GM12878 (cell line): ENCODE results near the gene CSF3R. TPM values are rescaled to one million over a fixed set of nuclear protein-coding genes. Genes with fewer than 3 reads are reported as not detected.

Experiments used
- BMI1 ChIP-seq: fragments of 450-650 bp; IDR thresholded peaks from 2 replicates; pipeline ENCODE4 v1.6.1; 2016; ENCODE audit warnings: mild to moderate bottlenecking, moderate library complexity, borderline replicate concordance
- CBX5 ChIP-seq: sonication (generic); IDR thresholded peaks from 2 replicates; pipeline ENCODE4 v1.6.1; 2016; ENCODE audit warnings: low read depth, moderate library complexity, mild to moderate bottlenecking, inconsistent platforms
- EZH2 ChIP-seq: IDR thresholded peaks from 2 replicates; pipeline ENCODE4 v1.6.1; 2012; ENCODE audit warnings: low read depth, mild to moderate bottlenecking, control low read depth, inconsistent platforms, low read length, borderline replicate concordance; ENCODE audit not compliant: control insufficient read depth
- FOXK2 ChIP-seq: fragments of 450-650 bp; IDR thresholded peaks from 2 replicates; pipeline ENCODE4 v1.6.1; 2017; ENCODE audit warnings: mild to moderate bottlenecking, moderate library complexity
- FOXM1 ChIP-seq: IDR thresholded peaks from 2 replicates; pipeline ENCODE4 v1.6.1; 2012; ENCODE audit warnings: low read depth, mild to moderate bottlenecking, inconsistent platforms, low read length, moderate library complexity
- IRF4 ChIP-seq: IDR thresholded peaks from 2 replicates; pipeline ENCODE4 v1.6.1; 2011; ENCODE audit warnings: low read depth, low read length
- JUND ChIP-seq: IDR thresholded peaks from 2 replicates; pipeline ENCODE4 v1.6.1; 2012; ENCODE audit warnings: low read depth, mild to moderate bottlenecking, low read length, improper control_type of control experiment, moderate library complexity
- KDM1A ChIP-seq: fragments of 200-600 bp; sonication (generic); IDR thresholded peaks from 2 replicates; pipeline ENCODE4 v1.6.1; 2016; ENCODE audit warnings: borderline replicate concordance
- NFIC ChIP-seq: IDR thresholded peaks from 2 replicates; pipeline ENCODE4 v1.6.1; 2012; ENCODE audit warnings: low read depth, mild to moderate bottlenecking, inconsistent platforms, low read length, moderate library complexity
- NFYB ChIP-seq: IDR thresholded peaks from 2 replicates; pipeline ENCODE4 v1.6.1; 2011; ENCODE audit warnings: low read depth, mild to moderate bottlenecking, low read length, improper control_type of control experiment, moderate library complexity; ENCODE audit not compliant: insufficient read depth
- NR2C1 ChIP-seq: fragments of 450-650 bp; IDR thresholded peaks from 2 replicates; pipeline ENCODE4 v1.6.1; 2017; ENCODE audit warnings: antibody characterized with exemption, mild to moderate bottlenecking, moderate library complexity
- POLR2A ChIP-seq: IDR thresholded peaks from 2 replicates; pipeline ENCODE4 v1.6.1; 2011; ENCODE audit warnings: low read depth, mild to moderate bottlenecking, low read length
- RAD51 ChIP-seq: fragments of 450-650 bp; IDR thresholded peaks from 2 replicates; pipeline ENCODE4 v1.6.1; 2016; ENCODE audit warnings: moderate library complexity, mild to moderate bottlenecking, inconsistent platforms
- TAF1 ChIP-seq: IDR thresholded peaks from 2 replicates; pipeline ENCODE4 v1.6.1; 2011; ENCODE audit warnings: mild to moderate bottlenecking, low read depth, low read length, borderline replicate concordance
- USF2 ChIP-seq: IDR thresholded peaks from 2 replicates; pipeline ENCODE4 v1.6.1; 2011; ENCODE audit warnings: low read depth, low read length, improper control_type of control experiment, borderline replicate concordance
- YBX1 ChIP-seq: fragments of 450-650 bp; IDR thresholded peaks from 2 replicates; pipeline ENCODE4 v1.6.1; 2016; ENCODE audit warnings: antibody characterized with exemption
- ZNF207 ChIP-seq: fragments of 450-650 bp; IDR thresholded peaks from 2 replicates; pipeline ENCODE4 v1.6.1; 2014; ENCODE audit warnings: antibody characterized with exemption, mild to moderate bottlenecking, borderline replicate concordance
- ZNF384 ChIP-seq: IDR thresholded peaks from 2 replicates; pipeline ENCODE4 v1.6.1; 2012; ENCODE audit warnings: low read depth, mild to moderate bottlenecking, low read length, improper control_type of control experiment, borderline replicate concordance
- ZNF622 ChIP-seq: fragments of 450-650 bp; IDR thresholded peaks from 2 replicates; pipeline ENCODE4 v1.6.1; 2017; ENCODE audit warnings: mild to moderate bottlenecking, inconsistent platforms
- polyA plus RNA-seq, 11 experiments: library from polyadenylated mRNA; depleted of rRNA in 4 of 11; unstranded in 6 of 11; stranded (reverse) in 5 of 11; fragments of >200 nt; fragmentation: Nextera tagmentation in 4 of 11; fragmentation: Illumina TruSeq in 1 of 11; extraction: Ambion mirVana in 4 of 11; extraction: Trizol in 1 of 11; gene quantifications; 1 replicate in 1 of 11; 2 replicates in 10 of 11; pipeline versions ENCODE4 v1.2.1 to v1.2.3, GENCODE V29; 2011 to 2016; ENCODE audit warnings: inconsistent platforms in 2 of 11, missing spikeins in 2 of 11, low read depth in 1 of 11
- total RNA-seq, 4 experiments: library from RNA; depleted of rRNA in 3 of 4; stranded (reverse); fragments of >200 nt in 3 of 4; fragmentation: Illumina TruSeq in 1 of 4; extraction: Trizol in 1 of 4; gene quantifications; 2 replicates each; pipeline versions ENCODE4 v1.2.1 to v1.2.3, GENCODE V29; 2013 to 2021
- TF ChIP-seq, protein P1 (sequence below): fragments of 450-650 bp; IDR thresholded peaks from 2 replicates; pipeline ENCODE4 v1.6.1; 2014; ENCODE audit warnings: mild to moderate bottlenecking

CSF3R gene
- total and polyA plus RNA-seq, 10 of the 15 experiments (the other 5 are each of a cell fraction or from before 2014, with no cell fraction given): 0.13 TPM; not detected in 9

- TF ChIP-seq KDM1A: no peak
- no peak for TF ChIP-seq EZH2
- no peak for TF ChIP-seq RAD51
- TF ChIP-seq TAF1: peak; percentile 45; the same call in 1 of the 2 replicates
- no peak for TF ChIP-seq NFIC
- no peak for TF ChIP-seq YBX1
- no peak for TF ChIP-seq ZNF207
- peak; percentile 97 for TF ChIP-seq BMI1
- TF ChIP-seq FOXM1: no peak
- TF ChIP-seq FOXK2: no peak
- TF ChIP-seq USF2: no peak
- no peak for TF ChIP-seq CBX5
- TF ChIP-seq ZNF384: no peak
- TF ChIP-seq POLR2A: peak; percentile 91
- no peak for TF ChIP-seq NR2C1
- TF ChIP-seq ZNF622: no peak
- no peak for TF ChIP-seq IRF4
- peak; percentile 92 for TF ChIP-seq NFYB
- TF ChIP-seq JUND: no peak
- TF ChIP-seq, protein P1, sequence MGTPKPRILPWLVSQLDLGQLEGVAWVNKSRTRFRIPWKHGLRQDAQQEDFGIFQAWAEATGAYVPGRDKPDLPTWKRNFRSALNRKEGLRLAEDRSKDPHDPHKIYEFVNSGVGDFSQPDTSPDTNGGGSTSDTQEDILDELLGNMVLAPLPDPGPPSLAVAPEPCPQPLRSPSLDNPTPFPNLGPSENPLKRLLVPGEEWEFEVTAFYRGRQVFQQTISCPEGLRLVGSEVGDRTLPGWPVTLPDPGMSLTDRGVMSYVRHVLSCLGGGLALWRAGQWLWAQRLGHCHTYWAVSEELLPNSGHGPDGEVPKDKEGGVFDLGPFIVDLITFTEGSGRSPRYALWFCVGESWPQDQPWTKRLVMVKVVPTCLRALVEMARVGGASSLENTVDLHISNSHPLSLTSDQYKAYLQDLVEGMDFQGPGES: peak; percentile 89
Observed at GRCh38 chr1:36450270-36450918, 32.3 kb downstream of the CSF3R start, which contains the start of gene OSCP1 (continued).
